ENCODE results near the gene C3orf80. TPM values are rescaled to one million over a fixed set of nuclear protein-coding genes. Genes with fewer than 3 reads are reported as not detected.

Gene C3orf80
- total RNA-seq, 4 donors from 2014 or later = 0.65 to 1.5 (median 1.1) TPM; not detected in 1

DNA sequence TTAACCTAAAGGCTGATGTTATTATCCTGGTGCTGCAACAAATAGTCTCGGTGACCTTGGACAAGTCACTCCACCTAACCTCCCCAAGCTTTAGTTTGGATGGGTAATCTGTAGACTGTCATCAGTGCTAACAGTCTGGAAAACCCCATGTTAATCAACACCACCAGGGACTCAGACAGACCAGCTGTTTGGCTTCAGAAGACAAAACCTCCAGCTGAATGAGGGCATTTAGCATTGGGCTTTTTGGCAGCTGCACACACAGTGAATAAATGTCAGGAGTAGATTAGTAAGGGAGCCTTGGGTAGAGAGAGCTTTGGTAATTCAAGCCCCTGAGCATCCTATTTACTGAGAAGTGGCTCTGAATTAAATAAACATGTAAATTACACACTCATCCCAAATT lies 24.9 kb upstream of the C3orf80 start:
- TF ChIP-seq, protein P1, sequence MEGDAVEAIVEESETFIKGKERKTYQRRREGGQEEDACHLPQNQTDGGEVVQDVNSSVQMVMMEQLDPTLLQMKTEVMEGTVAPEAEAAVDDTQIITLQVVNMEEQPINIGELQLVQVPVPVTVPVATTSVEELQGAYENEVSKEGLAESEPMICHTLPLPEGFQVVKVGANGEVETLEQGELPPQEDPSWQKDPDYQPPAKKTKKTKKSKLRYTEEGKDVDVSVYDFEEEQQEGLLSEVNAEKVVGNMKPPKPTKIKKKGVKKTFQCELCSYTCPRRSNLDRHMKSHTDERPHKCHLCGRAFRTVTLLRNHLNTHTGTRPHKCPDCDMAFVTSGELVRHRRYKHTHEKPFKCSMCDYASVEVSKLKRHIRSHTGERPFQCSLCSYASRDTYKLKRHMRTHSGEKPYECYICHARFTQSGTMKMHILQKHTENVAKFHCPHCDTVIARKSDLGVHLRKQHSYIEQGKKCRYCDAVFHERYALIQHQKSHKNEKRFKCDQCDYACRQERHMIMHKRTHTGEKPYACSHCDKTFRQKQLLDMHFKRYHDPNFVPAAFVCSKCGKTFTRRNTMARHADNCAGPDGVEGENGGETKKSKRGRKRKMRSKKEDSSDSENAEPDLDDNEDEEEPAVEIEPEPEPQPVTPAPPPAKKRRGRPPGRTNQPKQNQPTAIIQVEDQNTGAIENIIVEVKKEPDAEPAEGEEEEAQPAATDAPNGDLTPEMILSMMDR (IDR thresholded peaks at IDR 0.05; ENCODE audit: low read depth) = no peak

DNA sequence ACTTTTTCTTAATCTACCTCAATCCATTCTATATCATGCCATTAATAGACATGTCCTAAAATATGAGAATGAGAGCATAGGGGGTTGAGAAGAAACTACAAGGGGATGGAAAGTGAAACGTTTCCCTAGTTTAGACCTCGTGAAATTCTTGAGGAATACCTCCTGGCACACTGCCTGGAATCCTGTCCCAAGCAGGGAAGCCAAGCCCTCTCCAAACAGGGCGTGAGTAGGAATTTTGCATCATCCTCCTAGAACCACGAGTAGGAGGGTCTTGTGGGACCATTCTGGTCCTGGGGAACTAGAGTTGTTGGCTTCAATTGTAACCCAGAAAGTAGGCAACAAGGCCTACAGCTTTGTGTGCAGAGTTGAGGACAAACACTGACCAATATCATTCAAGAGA lies 19.6 kb upstream of the C3orf80 start:
- TF ChIP-seq, protein P1 (IDR thresholded peaks at IDR 0.05; ENCODE audit: low read depth) = no peak

DNA sequence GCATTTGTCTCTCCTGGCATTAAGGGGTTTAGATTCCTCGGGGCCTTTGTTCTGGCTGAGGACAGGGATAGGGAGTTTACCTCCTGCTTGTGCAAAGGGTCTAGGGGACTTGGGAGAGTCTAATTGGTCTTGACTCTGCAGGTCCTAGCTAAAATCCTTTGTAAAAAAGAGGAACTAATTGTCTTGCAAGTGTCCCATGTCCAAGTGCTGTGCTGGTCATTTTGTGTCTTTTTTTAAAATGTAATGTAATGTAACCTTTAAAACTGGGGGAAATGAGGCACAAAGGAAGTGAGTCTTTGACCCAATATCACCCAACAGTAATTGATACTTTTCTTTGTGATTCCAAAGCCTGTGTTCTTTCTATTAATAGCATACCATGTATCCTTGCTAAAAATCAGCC lies 14.9 kb upstream of the C3orf80 start:
- TF ChIP-seq, protein P1 (IDR thresholded peaks at IDR 0.05; ENCODE audit: low read depth) = no peak

DNA sequence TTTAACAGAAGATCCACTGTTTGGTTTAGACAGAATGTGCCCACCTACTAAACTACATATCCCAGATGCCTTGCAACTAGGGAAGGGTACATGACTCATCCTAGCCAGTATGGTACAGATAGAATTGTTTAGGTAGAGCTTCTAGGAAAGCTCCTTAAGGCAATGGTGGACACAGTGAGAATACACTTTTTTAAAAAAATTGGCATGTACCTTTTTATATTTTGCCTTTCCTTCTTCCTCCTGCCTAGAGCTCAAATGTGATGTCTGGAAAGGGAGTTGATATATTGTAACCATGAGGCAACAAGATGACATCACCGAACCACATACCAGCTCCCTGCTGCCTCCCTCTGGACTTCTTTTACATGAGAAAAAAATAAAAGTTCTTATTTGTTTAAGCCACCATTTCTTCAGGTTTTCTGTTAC lies 14.4 kb upstream of the C3orf80 start:
- TF ChIP-seq, protein P1 (IDR thresholded peaks at IDR 0.05; ENCODE audit: low read depth) = no peak

DNA sequence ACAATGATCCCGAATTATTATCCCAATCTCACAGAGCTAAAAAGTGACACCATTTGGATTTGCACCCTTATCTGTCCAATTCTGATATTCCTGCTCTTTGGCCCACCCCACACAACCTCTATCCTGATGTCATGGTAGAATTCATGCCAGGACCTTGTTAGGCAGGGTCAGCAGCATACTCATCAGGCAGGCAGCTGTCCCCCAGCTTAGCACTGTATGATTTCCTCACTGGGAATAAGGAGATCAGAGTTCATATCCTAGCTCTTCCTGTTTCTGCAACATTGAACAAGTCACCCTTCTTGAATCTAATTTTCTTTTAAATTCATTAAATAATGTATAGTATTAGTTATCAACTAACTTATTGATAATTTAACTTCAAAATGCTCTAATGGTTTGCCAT lies 12.0 kb upstream of the C3orf80 start:
- TF ChIP-seq, protein P1 (IDR thresholded peaks at IDR 0.05; ENCODE audit: low read depth) = no peak

DNA sequence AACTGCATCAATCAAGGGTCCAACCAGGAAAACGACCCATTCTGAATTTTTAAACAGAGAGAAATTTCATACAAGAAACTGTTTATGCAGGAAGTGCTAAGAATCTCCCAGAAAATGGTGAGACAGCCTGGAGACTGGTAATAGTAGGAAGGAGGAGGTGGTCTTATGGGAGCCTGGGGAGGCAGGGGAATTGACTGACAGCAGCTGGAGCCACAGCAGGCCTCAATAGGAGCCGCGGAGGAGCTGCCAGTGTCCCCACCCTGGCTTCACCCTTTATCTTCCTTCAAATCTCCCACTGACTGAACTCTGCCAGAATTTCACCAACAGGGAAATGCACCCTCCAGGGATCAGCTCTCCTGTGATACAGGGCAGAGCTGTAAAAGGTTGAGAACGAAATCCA lies 7.5 kb upstream of the C3orf80 start:
- TF ChIP-seq, protein P1 (IDR thresholded peaks at IDR 0.05; ENCODE audit: low read depth) = no peak

DNA sequence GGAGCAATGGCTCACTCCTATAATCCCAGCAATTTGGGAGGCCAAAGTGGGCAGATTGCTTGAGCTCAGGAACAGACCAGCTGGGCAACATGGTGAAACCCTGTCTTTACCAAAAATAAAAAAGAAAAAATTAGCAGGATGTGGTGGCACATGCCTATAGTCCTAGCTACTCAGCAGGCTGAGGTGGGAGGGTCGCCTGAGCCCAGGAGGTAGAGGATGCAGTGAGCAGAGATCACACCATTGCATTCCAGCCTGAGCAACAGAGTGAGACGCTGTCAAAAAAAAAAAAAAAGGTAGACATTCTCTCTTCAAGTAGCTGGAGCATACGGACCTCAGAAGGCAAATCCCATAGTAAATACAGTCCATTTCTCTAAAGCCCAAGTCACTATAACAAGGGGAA lies 7.1 kb upstream of the C3orf80 start:
- TF ChIP-seq, protein P1 (IDR thresholded peaks at IDR 0.05; ENCODE audit: low read depth) = no peak
